ENCODE results near the gene SS18L1. TPM values are rescaled to one million over a fixed set of nuclear protein-coding genes. Genes with fewer than 3 reads are reported as not detected.

SS18L1 gene
- total and polyA plus RNA-seq, 10 of the 15 experiments (the other 5 are each of a cell fraction or from before 2014, with no cell fraction given), result 1.8 to 20.0 (median 6.6) TPM

GRCh38 chr20:62134735-62135231 is 8.8 kb upstream of the SS18L1 start:
- Histone ChIP-seq H3K79me2 (ENCODE audit: control insufficient read depth, insufficient read depth, low read length) (peaks cover 9% of the 10 kb centered on the region), H3K4me3 (no peak overlapping the region), H3K27ac (ENCODE audit: control insufficient read depth, insufficient read depth) (no peak overlapping the region), H3K9me3 (replicated peaks; ENCODE audit: control insufficient read depth, insufficient read depth, low read length) (no peaks in the 10 kb centered on the region), H3K36me3 (ENCODE audit: control insufficient read depth in 2 of 2, insufficient read depth in 2 of 2, low read length in 1 of 2) (peaks cover 47 to 56% of the 10 kb centered on the region in 2 experiments), H2AFZ (ENCODE audit: control insufficient read depth, low read depth, low read length) (no peak overlapping the region), H3K4me2 (ENCODE audit: control insufficient read depth, insufficient read depth) (no peak overlapping the region), H3K9ac (ENCODE audit: control insufficient read depth, insufficient read depth, low read length) (no peak overlapping the region), H4K20me1 (ENCODE audit: control insufficient read depth, insufficient read depth) (peaks cover 10% of the 10 kb centered on the region), H3K4me1 (ENCODE audit: control insufficient read depth, insufficient read depth, low read length) (no peaks in the 10 kb centered on the region), H3K27me3 (replicated peaks in 1 of 2; ENCODE audit: control insufficient read depth in 2 of 2, insufficient read depth in 2 of 2, low read length in 1 of 2) (no peaks in the 10 kb centered on the region)
- ChIA-PET RAD21 (ENCODE audit: unreplicated experiment) (no interaction called here), CTCF (interaction anchor here (3.2 to 3.5 kb wide), 2 partner anchors 10 to 124 kb away, joined by 22 to 35 read pairs; no protein-coding TSS in a partner anchor), POLR2A (interaction anchor here (0.6 kb wide), 1 partner anchor 74 kb away, joined by 3 read pairs; no protein-coding TSS in a partner anchor), SMC1A (ENCODE audit: uncharacterized antibody, unreplicated experiment) (interaction anchor here (1.2 to 1.9 kb wide), 3 partner anchors 8 to 123 kb away, joined by 3 to 9 read pairs (median 5); no protein-coding TSS in a partner anchor)
- in situ Hi-C loops (cut with MboI) (no loop called here), intact Hi-C loops (cut with micrococcal nuclease; ENCODE audit: unreplicated experiment) (no loop called here)
- TF ChIP-seq POLR2A (IDR thresholded peaks at IDR 0.05; ENCODE audit: low read depth, low read length) (peak; percentile 64), ZBED1 (IDR thresholded peaks at IDR 0.05; ENCODE audit: borderline replicate concordance) (no peak), ATF2 (IDR thresholded peaks at IDR 0.05; ENCODE audit: low read length) (0 out of 2 replicates have a peak, but pooled peaks have one; percentile 6)
- TF ChIP-seq, protein P1, sequence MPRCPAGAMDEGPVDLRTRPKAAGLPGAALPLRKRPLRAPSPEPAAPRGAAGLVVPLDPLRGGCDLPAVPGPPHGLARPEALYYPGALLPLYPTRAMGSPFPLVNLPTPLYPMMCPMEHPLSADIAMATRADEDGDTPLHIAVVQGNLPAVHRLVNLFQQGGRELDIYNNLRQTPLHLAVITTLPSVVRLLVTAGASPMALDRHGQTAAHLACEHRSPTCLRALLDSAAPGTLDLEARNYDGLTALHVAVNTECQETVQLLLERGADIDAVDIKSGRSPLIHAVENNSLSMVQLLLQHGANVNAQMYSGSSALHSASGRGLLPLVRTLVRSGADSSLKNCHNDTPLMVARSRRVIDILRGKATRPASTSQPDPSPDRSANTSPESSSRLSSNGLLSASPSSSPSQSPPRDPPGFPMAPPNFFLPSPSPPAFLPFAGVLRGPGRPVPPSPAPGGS (IDR thresholded peaks at IDR 0.05; ENCODE audit: borderline replicate concordance, insufficient read depth, low read depth, low read length, poor library complexity, severe bottlenecking), result peak; percentile 10
- no peak for DNase-seq (ENCODE audit: low read depth, low spot score)
- ATAC-seq, result no peak
- 92% methylated on average over 11 of the region's 11 CpGs for WGBS (ENCODE audit: insufficient coverage, insufficient replicate concordance, low lambda C conversion rate, missing lambda C conversion rate)
- FAIRE-seq, result no peak
- BruUV-seq (replicated peaks), result no TSS peak
